NCI-H2107 treated with DMSO at 0.1 percent for 48 hours (cell line): Measurements from ENCODE around the gene TNP2.
"Not testable (repeated sequence)": the region's sequence is repeated elsewhere in the genome, so short reads cannot be mapped to it uniquely, and the experiment has no call there.

Experiments
- DNase-seq: peaks from one replicate; lab custom pipeline; 2025; ENCODE audit not compliant: unreplicated experiment; lab: John Stamatoyannopoulos, UW

Gene TNP2

GRCh38 chr16:11220507-11220906, 48.6 kb downstream of the TNP2 start:
- not testable (repeated sequence) for DNase-seq

DNA sequence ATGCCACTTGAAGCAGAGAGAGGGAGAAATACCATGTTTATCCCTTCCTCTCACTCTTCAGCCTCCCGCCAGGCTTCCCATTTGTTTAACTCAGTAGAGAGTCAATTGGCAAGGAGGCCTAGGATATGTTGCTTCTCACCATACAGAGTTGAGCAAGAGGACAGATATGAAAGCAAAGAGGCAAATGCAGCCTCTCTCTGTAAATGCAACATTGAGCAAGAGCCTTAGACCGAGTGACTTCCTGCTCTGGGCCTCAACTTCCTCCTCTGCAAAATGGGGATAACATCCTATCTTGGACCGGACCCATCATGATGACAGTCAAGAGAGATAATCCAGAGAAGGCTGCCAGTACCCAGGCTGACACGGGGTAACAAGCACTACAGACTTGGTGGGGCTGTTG, 49.9 kb downstream of the TNP2 start:
- no peak for DNase-seq

- no peak for DNase-seq
Observed at GRCh38 chr16:11218604-11218962, 50.5 kb downstream of the TNP2 start.
